Subcutaneous adipose tissue (tissue), 4 donors: ENCODE data around the gene KATNIP. TPM values are rescaled to one million over a fixed set of nuclear protein-coding genes. Genes with fewer than 3 reads are reported as not detected.

Experiments
- CTCF ChIP-seq: fragments of 450-650 bp; IDR thresholded peaks from one replicate; pipeline ENCODE4 v1.5.1; 2016; ENCODE audit warnings: low read depth, mild to moderate bottlenecking, control low read depth, antibody characterized with exemption, moderate library complexity
- total RNA-seq, 4 donors: library from RNA; depleted of rRNA; stranded (reverse); fragments of >200 nt; gene quantifications; one replicate each; pipeline ENCODE4 v1.1.0, GENCODE V29; 2016

Gene KATNIP
- total RNA-seq, 4 donors from 2014 or later, result 13.0 to 22.9 (median 15.8) TPM

DNA sequence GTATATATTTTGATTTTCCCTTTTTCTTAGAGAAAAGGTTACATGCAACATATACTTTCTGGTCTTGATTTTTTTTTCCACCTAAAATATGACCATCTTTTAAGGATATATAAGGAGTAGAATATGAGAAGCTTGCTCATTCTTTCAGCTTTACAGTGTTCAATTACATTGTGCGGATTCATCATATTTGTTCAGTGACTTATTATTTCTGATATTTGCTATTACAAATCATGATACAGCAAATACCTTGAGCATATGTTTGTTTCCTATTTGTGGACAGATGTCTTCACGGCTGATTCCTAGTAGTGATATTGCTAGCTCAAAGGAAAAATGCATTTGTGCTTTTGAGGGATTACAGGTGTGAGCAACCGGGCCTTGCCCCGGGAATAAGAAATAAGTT, 18.1 kb downstream of the KATNIP start:
- TF ChIP-seq CTCF, result no peak

DNA sequence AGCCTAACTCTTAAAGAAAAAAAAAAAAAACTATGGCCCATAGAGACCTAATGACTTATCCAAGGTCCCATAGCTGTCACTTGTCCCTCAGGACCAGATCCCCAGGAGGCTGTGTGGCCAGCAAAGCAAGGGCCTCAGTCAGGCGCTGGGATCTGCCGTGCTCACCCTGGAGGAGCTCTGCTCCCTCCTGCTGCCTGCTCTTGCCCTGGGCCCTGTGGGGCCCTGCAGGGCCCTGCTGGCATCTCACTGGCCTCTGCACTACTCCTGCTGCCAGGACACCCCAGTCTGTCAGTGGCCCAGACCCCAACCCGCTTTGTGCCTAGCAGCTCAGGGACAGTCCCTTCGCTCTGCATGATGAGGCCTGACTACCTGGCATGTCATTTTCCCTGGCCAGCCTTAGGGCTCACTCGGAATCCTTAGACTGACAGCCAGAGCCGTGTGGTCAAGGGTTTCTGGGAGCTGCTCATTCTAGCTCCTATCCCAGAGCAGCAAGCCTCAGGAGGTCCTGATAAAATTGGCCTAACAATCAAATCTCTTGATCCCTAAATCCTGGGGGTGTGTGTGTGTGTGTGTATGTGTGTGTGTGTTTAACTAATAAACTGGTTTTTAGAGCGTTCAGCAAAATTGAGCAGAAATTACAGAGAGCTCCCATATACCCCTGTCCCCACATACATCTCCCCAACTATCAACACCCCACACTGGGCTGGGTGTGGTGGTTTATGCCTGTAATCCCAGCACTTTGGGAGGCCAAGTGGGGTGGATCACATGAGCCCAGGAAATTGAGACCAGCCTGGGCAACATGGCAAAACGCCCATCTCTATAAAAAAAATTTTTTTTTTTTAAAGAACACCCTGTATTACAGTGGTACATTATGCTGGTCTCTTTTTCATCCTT, 21.7 kb downstream of the KATNIP start:
- TF ChIP-seq CTCF, result no peak

DNA sequence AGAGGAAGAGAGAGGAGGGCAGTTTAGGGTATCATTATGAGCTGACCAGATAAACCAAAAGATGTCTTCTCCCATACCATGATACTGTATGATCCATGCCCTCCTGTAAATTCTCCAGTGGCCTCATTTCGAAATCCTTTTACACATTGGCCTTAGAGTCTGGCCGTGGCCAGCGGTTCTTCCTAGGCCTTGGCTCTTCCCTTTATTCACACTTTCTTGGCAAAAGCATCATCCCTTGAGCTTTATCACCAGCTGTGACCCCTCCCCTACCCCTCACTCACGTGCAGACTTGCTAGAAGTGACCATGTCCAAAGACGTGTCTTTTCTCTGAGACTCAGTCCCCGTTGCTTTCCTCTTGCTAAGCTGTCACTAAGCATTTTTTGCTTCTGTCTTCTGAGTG, 22.8 kb downstream of the KATNIP start:
- no peak for TF ChIP-seq CTCF

- TF ChIP-seq CTCF, result no peak
Measured at GRCh38 chr16:27576729-27577128, 26.8 kb downstream of the KATNIP start.

- no peak for TF ChIP-seq CTCF
Measured at GRCh38 chr16:27579087-27579980, 29.4 kb downstream of the KATNIP start.

DNA sequence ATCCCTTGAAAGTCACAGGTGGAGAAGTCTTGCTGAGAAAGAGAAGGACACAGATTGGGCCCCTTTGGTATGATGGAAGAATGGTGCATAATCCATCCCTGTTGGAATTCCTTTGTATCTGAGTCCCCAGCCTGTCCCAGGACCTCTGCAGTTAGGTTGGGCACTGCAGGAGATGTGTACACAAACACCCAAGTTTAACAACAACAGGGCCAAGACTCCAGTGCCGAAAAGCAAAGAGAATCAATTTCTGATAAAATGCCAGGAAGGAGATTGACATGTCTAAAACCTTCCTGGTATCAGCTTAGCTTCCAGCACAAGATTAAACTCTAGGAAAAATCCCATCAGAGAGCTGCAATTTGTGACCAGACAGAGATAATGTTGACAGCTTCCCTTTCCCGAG, 32.9 kb downstream of the KATNIP start:
- no peak for TF ChIP-seq CTCF

DNA sequence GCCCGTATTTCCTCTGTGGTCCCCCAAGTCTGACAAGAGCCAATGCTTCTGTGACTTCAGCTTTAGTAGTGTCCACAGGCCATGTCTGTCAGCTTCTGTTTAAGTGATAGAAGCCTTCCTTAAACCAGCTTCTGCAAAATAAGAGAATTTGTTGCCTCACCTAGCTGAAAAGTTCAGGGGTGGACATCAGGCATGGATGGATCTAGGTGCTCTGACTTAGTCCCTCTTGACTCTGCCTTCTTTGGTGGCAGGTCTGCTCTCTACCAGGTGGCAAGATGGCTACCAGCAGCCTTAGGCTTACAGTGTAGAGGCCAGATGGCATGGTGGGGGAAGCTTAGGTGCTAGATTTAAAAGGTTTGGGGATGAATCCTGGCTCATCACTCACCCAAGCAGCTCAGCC, 33.7 kb downstream of the KATNIP start:
- TF ChIP-seq CTCF, result no peak
